DMS114 treated with DMSO at 0.1 percent for 48 hours (cell line): ENCODE results near the gene HP1BP3.
A peak's percentile ranks its signal among the peaks of the same experiment; 100 is the strongest.
"Not testable (repeated sequence)": the region's sequence is repeated elsewhere in the genome, so short reads cannot be mapped to it uniquely, and the experiment has no call there.

ENCODE experiments used
- DNase-seq: peaks from one replicate; lab custom pipeline; 2025; ENCODE audit not compliant: unreplicated experiment; lab: John Stamatoyannopoulos, UW

The HP1BP3 gene

GRCh38 chr1:20787029-20787839 is at the start of gene HP1BP3:
Gene HP1BP3 (minus strand): TSS chr1:20787307. CDS start chr1:20780440, 6,867 bp downstream.
- peak; percentile 67 for DNase-seq

DNA sequence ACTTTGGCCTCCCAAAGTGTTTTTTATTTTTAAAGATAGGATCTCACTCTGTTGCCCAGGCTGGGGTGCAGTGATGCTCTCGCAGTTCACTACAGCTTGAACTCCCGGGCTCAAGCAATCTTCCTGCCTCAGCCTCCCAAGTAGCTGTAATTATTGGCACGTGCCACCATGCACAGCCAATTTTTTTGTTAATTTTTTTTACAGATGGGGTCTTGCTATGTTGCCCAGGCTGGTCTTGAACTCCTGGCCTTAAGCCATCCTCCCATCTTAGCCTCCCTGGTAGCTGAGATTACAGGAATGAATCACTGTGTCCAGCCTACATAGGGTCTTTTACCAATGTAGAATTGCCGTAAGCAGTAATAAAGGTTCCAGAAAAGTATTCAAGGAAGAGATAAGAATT is 49.1 kb upstream of the HP1BP3 start:
- no peak for DNase-seq

- DNase-seq, result no peak
Measured at GRCh38 chr1:20834780-20835179, 47.7 kb upstream of the HP1BP3 start.

- DNase-seq, result no peak
Measured at GRCh38 chr1:20834192-20834591, 47.1 kb upstream of the HP1BP3 start.

DNA sequence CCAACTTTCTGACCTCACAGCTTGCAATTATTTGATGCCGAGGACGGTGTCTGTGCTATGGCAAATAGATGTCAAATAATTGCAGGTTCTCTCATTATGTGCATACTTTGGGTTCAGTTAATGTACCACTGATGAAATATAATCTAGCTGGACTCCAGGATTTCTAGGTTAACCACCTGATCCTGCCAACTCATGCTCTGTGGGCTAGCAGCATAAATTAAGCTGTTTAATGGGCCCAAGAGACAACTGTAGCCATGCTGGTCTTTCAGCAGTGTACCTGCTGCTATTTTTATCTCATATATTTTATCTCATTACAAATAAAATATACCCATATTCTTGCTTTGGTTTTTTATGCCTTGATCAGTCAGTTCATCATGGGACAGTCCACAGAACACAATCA is 43.3 kb upstream of the HP1BP3 start:
- DNase-seq, result no peak

DNA sequence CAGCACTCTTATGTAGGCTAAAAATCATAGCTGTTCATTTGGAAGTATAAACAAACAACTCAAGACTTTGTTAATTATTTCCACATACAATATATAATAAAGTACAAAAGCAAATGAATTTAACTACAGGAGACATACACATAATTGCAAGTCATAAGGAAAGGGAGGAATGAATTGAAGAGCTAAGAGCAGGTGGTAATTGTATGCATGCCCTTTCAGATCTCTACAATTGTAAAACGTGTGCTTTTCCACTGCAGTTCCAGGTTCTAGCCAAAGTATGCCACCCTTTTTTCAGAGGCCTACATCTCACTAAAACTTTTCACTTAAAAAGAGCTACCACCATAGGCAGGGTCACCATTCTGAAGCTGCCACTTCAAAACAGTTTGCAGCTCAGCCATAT is 42.8 kb upstream of the HP1BP3 start:
- no peak for DNase-seq

DNA sequence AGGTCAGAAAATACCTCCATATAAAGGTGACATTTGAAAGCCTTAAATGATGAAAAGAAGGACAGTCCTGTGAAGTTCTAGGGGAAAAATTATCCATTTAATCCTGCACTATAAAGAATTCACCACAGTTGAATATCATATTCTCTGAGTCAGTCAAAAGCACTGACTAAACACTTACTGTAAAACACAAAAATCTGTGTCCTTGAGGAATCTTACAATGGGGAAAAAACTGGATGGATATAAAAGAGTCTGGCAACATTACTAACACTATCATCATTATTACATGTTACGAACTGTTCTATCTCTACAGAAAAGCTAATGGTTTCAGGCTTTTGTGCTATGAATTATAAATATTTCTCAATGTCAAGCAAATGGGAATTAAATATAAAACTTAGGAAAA is 42.4 kb upstream of the HP1BP3 start:
- no peak for DNase-seq

- no peak for DNase-seq
Measured at GRCh38 chr1:20823845-20824244, 36.7 kb upstream of the HP1BP3 start.

GRCh38 chr1:20821466-20821865 is 34.4 kb upstream of the HP1BP3 start:
- no peak for DNase-seq

GRCh38 chr1:20819818-20820217 is 32.7 kb upstream of the HP1BP3 start:
- DNase-seq, result no peak

DNA sequence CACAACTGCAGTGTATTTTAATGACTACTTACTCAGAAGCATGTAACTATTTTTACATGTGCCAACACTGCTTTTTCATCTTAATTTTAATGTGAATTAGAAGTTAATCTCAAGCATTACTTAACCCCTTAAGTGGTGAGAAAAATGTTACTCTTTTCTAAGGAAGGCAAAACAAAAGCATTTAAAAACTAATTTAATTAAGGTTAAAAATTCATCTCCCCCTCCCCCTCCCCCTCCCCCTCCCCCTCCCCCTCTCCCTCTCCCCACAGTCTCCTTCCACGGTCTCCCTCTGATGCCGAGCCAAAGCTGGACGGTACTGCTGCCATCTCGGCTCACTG is 27.4 kb upstream of the HP1BP3 start:
- DNase-seq, result no peak

DNA sequence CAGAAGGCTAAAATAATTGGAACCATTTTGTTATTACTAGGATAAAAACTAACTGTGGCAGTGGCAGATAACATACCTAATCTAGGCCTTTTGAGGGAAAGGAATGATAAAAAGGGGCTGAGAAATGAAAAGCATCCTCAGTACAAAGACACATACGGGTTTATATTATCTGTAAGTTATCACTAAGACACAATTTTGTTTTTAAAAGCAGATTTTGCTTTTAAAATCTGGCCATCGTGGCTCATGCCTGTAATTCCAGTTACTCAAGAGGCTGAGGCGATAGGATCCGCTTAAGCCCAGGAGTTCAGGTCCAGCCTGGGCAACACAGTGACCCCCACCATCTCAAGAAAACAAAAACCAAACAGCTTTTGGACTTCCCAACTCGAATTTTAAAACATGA is 24.8 kb upstream of the HP1BP3 start:
- DNase-seq, result no peak

GRCh38 chr1:20793236-20793635 is 6.1 kb upstream of the HP1BP3 start:
- DNase-seq, result no peak

GRCh38 chr1:20792196-20792595 is 5.1 kb upstream of the HP1BP3 start:
- DNase-seq, result no peak

DNA sequence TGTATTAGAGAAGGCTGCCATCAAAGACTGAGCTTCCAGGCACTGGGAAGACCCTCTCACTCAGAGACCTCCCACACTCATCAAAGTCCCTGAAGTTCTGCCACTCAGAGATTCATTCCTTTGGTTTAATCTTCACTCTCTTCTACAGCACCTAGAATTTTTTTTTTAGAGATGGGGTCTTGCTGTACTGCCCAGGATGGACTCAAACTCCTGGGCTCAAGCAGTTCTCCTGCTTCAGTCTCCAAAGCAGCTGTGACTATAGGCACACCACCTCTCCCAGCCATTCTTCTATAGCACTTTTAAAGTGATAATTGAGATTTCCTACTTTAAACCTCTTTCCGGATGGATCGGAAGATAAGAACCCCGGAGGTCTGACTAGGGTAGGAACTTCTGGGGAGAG is 3.7 kb upstream of the HP1BP3 start:
- no peak for DNase-seq

DNA sequence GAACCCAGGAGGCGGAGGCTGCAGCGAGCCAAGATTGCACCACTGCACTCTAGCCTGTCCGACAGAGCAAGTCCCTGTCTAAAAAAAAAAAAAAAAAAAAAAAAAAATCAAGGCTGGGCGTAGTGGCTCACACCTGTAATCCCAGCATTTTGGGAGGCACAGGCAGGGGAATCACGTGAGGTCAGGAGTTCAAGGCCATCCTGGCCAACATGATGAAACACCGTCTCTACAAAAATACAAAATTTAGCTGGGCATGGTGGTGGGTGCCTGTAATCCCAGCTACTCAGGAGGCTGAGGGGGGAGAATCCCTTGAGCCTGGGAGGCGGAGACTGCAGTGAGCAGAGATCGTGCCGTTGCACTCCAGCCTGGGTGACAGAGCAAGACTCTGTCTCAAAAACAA is 2.5 kb upstream of the HP1BP3 start:
- DNase-seq, result not testable (repeated sequence)

DNA sequence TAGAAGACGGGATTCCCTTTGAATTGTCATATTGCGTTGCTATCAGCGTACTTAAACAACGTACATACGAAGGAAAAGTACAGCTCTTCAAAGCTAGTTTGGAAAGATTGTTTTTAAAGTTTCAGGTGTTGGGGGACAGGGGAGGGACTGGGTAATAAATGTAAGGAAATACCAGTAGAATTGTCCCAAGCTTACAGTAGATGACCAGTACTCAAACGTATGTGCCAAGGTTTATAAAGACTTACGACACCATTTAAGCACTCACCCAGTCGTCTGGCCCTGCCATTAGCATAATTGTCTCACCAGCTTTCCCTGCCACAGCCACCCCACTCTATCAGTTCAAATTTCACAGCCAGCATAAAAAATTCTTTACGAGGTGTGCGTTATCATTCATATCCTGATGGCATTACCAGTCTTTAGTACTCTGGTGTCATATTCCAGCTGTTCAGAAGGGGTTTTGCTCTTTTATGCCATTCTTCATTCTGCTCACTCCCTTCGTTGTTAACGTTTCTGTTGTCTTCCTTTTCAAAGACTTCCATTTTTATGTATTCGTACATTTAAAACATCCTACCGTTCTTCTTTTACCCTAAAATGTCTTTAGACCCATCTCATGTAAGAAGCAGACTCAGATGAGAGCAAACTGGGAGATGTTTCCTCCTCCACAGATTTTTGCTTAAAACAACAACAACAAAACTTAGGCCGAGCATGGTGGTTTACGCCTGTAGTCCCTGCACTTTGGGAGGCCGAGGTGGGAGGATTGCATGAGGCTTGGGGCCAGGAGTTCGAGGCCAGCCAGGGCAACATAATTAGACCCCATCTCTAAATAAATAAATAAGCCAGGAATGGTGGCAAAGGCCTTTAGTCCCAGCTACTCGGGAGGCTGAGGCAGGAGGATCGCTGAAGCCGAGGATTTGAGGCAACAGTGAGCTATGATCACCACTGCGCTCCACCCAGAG is 1.0 kb upstream of the HP1BP3 start:
- no peak for DNase-seq

GRCh38 chr1:20786253-20787028 is 666 bp downstream of the HP1BP3 start:
- DNase-seq, result peak; percentile 92

DNA sequence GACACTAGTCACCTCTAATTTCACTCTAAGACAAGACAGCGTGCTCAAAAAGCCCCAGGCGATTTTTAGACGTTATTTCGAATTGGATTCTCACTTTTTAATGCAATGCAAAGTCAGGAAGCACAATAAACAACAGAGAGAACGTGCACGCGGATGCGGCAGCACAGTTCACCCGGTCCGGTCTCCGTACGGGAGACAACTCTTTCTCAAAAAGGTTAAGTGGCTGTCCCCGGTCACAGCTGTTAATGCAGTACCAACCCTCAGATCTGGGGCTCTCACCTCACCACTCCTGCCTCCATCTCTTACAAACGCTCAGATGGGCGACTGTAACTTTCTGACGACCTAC is 1.2 kb downstream of the HP1BP3 start:
- no peak for DNase-seq

DNA sequence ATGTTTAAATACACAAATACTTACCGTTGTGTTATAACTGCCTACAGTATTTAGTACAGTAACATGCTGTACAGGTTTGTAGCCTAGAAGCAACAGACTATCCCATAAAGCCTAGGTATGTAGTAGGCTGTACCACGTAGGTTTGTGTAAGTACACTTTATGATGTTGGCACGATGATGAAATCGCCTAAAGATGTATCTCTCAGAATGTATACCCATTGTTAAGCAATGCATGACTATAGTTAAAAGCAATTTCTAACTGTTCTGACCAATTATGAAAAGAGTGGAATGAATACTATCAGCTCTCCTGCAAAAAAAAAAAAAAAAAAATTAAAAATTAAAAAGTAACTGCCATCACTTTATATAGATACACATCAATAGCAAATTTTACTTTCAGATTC is 11.4 kb downstream of the HP1BP3 start:
- no peak for DNase-seq

GRCh38 chr1:20771780-20772179 is 15.3 kb downstream of the HP1BP3 start:
- DNase-seq, result no peak
